ENCODE results near the gene MARK2. TPM values are rescaled to one million over a fixed set of nuclear protein-coding genes. Genes with fewer than 3 reads are reported as not detected.
A peak's percentile ranks its signal among the peaks of the same experiment; 100 is the strongest.

Gene MARK2
- total and polyA plus RNA-seq, 2 donors (not counting 1 experiment from before 2014, with no cell fraction given): 6.4 to 12.3 TPM

DNA sequence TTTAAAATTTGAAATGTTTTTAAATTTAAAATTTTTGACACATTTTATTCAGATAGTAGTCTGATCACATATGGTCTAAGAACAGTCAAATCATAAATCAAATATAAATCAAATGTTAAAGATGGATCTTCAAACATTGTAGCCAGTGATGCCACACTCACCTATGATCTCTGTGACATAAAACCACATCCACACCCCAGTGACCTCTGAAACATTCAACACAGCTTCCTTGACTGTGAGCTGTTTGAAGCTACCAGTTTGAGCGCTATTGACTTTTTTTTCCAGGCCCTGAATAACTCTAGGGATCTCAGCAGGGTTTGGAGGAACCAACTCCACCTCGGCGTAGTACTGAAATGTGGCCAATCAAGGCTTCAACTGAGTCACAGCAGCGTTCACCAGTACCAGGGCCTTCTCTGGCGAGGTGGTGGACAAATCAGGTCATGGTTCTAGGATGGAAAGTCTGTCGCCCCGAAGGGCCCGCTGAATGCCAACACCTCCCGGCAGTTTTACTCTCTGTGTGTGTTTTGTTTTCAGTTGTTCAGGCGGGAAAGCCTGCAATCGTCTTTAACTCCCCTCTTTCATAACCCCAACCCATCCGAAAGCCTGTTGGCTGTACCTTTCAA lies 4.3 kb upstream of the MARK2 start:
- Histone ChIP-seq H3K9me3 (ENCODE audit: control insufficient read depth, insufficient read depth, low read depth, low read length) (no peaks in the 10 kb centered on the region), H3K4me1 (ENCODE audit: control insufficient read depth, extremely low read depth, insufficient read depth, low read length) (peaks cover 5% of the 10 kb centered on the region), H2AFZ (ENCODE audit: low read length) (no peak overlapping the region), H4K20me1 (ENCODE audit: control insufficient read depth, extremely low read depth, insufficient read depth, low read length) (no peaks in the 10 kb centered on the region), H3K4me3 (replicated peaks in 1 of 4; ENCODE audit: control extremely low read depth in 1 of 4, insufficient read depth in 1 of 4, low read depth in 3 of 4, low read length in 4 of 4) (no peak overlapping the region), H3K4me2 (ENCODE audit: extremely low read depth, insufficient read depth, low read length) (no peak overlapping the region), H3K27me3 (ENCODE audit: control insufficient read depth, insufficient read depth, low read length) (no peaks in the 10 kb centered on the region), H3K79me2 (ENCODE audit: control insufficient read depth, insufficient read depth, low read length) (peaks cover 4% of the 10 kb centered on the region), H3K9ac (ENCODE audit: insufficient read depth, low read length) (no peak overlapping the region), H3K27ac (ENCODE audit: insufficient read depth, low read length) (no peak overlapping the region), H3K36me3 (ENCODE audit: control insufficient read depth, insufficient read depth, low read length) (no peaks in the 10 kb centered on the region)
- no peak for DNase-seq (ENCODE audit: low read depth in 2 of 2)
- TF ChIP-seq EZH2 (IDR thresholded peaks at IDR 0.05; ENCODE audit: low read length, missing control alignments): no peak
- TF ChIP-seq, protein P1, sequence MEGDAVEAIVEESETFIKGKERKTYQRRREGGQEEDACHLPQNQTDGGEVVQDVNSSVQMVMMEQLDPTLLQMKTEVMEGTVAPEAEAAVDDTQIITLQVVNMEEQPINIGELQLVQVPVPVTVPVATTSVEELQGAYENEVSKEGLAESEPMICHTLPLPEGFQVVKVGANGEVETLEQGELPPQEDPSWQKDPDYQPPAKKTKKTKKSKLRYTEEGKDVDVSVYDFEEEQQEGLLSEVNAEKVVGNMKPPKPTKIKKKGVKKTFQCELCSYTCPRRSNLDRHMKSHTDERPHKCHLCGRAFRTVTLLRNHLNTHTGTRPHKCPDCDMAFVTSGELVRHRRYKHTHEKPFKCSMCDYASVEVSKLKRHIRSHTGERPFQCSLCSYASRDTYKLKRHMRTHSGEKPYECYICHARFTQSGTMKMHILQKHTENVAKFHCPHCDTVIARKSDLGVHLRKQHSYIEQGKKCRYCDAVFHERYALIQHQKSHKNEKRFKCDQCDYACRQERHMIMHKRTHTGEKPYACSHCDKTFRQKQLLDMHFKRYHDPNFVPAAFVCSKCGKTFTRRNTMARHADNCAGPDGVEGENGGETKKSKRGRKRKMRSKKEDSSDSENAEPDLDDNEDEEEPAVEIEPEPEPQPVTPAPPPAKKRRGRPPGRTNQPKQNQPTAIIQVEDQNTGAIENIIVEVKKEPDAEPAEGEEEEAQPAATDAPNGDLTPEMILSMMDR (conservative IDR thresholded peaks at IDR 0.05 in 1 of 2, IDR thresholded peaks at IDR 0.05 in 1 of 2; ENCODE audit: low read depth in 1 of 2, low read length in 2 of 2): no peak

- Histone ChIP-seq H3K79me2 (ENCODE audit: control insufficient read depth, insufficient read depth, low read length) (peaks cover 10% of the 10 kb centered on the region), H3K9me3 (ENCODE audit: control insufficient read depth, insufficient read depth, low read depth, low read length) (no peaks in the 10 kb centered on the region), H3K4me3 (replicated peaks in 1 of 4; ENCODE audit: control extremely low read depth in 1 of 4, insufficient read depth in 1 of 4, low read depth in 3 of 4, low read length in 4 of 4) (no peak overlapping the region), H3K4me1 (ENCODE audit: control insufficient read depth, extremely low read depth, insufficient read depth, low read length) (peaks cover 5% of the 10 kb centered on the region), H3K9ac (ENCODE audit: insufficient read depth, low read length) (no peak overlapping the region), H3K4me2 (ENCODE audit: extremely low read depth, insufficient read depth, low read length) (no peak overlapping the region), H4K20me1 (ENCODE audit: control insufficient read depth, extremely low read depth, insufficient read depth, low read length) (no peaks in the 10 kb centered on the region), H3K36me3 (ENCODE audit: control insufficient read depth, insufficient read depth, low read length) (no peaks in the 10 kb centered on the region), H3K27me3 (ENCODE audit: control insufficient read depth, insufficient read depth, low read length) (no peaks in the 10 kb centered on the region), H2AFZ (ENCODE audit: low read length) (no peak overlapping the region), H3K27ac (ENCODE audit: insufficient read depth, low read length) (no peak overlapping the region)
- TF ChIP-seq, protein P1 (conservative IDR thresholded peaks at IDR 0.05 in 1 of 2, IDR thresholded peaks at IDR 0.05 in 1 of 2; ENCODE audit: low read depth in 1 of 2, low read length in 2 of 2): no peak
- no peak for TF ChIP-seq EZH2 (IDR thresholded peaks at IDR 0.05; ENCODE audit: low read length, missing control alignments)
- DNase-seq (ENCODE audit: low read depth in 2 of 2): no peak
Observed at GRCh38 chr11:63835158-63835545, 3.8 kb upstream of the MARK2 start.

DNA sequence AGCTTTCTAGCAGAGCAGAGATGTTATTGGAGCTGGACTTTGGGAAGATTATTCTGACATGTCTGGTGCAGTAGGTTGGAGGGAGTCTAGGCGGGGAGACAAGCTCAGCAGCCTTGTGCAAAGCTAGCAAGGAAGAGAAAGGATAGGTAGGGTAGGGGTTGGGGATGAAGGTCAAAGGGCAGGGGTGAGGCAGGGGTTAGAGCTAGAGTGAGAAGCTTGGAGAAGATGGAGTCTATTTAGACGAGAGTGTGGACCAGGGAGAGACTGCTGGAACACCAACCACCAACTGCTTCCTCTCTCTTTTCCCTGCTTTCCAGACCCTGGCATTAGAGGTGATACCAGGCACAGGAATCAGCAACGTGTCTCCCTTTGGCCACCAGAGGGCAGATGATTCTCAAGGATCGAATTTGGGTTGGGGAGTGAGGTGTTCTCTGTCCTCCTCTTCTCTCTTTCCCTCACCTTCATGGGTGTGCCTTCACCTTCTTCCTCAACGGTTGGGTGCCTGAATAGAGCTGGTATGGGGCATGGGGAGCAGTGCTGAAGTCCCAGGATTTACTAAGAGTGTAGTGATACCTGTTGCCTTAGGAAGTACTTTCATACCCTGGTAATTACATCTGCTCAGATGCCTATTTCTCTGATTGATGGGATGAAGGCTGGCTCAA lies 1.8 kb upstream of the MARK2 start:
- H3K36me3 ChIP-seq (ENCODE audit: control insufficient read depth, insufficient read depth, low read length): no peaks in the 10 kb centered on the region
- H3K27me3 ChIP-seq (ENCODE audit: control insufficient read depth, insufficient read depth, low read length): no peaks in the 10 kb centered on the region
- H3K27ac ChIP-seq (ENCODE audit: insufficient read depth, low read length): no peak overlapping the region
- peak; percentile 51 to 74 for DNase-seq (ENCODE audit: low read depth in 2 of 2)
- no peak overlapping the region for H2AFZ ChIP-seq (ENCODE audit: low read length)
- no peaks in the 10 kb centered on the region for H3K9me3 ChIP-seq (ENCODE audit: control insufficient read depth, insufficient read depth, low read depth, low read length)
- H3K4me1 ChIP-seq (ENCODE audit: control insufficient read depth, extremely low read depth, insufficient read depth, low read length): peaks cover 9% of the 10 kb centered on the region
- no peak for TF ChIP-seq EZH2 (IDR thresholded peaks at IDR 0.05; ENCODE audit: low read length, missing control alignments)
- TF ChIP-seq, protein P1 (conservative IDR thresholded peaks at IDR 0.05 in 1 of 2, IDR thresholded peaks at IDR 0.05 in 1 of 2; ENCODE audit: low read depth in 1 of 2, low read length in 2 of 2): peak; percentile 84 to 96
- peaks cover 29% of the 10 kb centered on the region for H3K79me2 ChIP-seq (ENCODE audit: control insufficient read depth, insufficient read depth, low read length)
- H3K4me2 ChIP-seq (ENCODE audit: extremely low read depth, insufficient read depth, low read length): no peak overlapping the region
- H3K4me3 ChIP-seq (replicated peaks in 1 of 4; ENCODE audit: control extremely low read depth in 1 of 4, insufficient read depth in 1 of 4, low read depth in 3 of 4, low read length in 4 of 4): no peak overlapping the region
- no peaks in the 10 kb centered on the region for H4K20me1 ChIP-seq (ENCODE audit: control insufficient read depth, extremely low read depth, insufficient read depth, low read length)
- H3K9ac ChIP-seq (ENCODE audit: insufficient read depth, low read length): no peak overlapping the region
